Fibroblast of the aortic adventitia (primary cell): Measurements from ENCODE around the gene ASPA. TPM values are rescaled to one million over a fixed set of nuclear protein-coding genes. Genes with fewer than 3 reads are reported as not detected.

Experiments used
- DNase-seq: peaks from one replicate; pipeline ENCODE4 v3.0.0-alpha.2; 2010; ENCODE audit warnings: low read depth
- H3K4me3 ChIP-seq: 2 replicates; pipeline ENCODE4 v1.5.1; 2011; ENCODE audit warnings: low read depth, mild to moderate bottlenecking, control low read depth, low read length, moderate library complexity
- total RNA-seq: library from RNA; depleted of rRNA; stranded (reverse); fragments of >200 nt; gene quantifications from 2 replicates; pipeline ENCODE4 v1.2.3, GENCODE V29; 2012; ENCODE audit warnings: low replicate concordance
- TF ChIP-seq, protein P1 (sequence below): IDR thresholded peaks from 2 replicates; pipeline ENCODE4 v1.5.1; 2011; ENCODE audit warnings: mild to moderate bottlenecking, low read length, control low read depth, inconsistent platforms; ENCODE audit not compliant: insufficient read depth

The ASPA gene
- total RNA-seq, 1 donor = 1.9 TPM

DNA sequence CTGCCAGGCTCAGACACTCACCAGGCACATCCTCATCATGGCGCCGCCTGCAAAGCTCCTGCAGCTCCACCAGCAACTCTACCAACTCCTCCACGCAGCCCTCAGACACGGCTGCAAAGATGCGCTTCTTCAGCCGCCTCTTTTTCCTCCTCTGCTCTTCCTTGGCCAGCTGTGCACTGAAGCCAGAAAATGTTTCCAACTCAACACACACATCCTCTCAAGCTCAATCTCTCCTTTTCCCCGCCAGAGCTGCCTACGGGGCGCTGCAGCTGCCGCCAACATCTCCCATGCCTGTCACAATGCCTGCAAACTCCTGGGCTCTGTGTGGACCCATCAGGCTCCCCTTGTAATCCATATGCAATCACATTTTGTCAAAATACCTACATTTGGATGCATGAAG lies 67.7 kb downstream of the ASPA start:
- no peak overlapping the region for H3K4me3 ChIP-seq
- TF ChIP-seq, protein P1, sequence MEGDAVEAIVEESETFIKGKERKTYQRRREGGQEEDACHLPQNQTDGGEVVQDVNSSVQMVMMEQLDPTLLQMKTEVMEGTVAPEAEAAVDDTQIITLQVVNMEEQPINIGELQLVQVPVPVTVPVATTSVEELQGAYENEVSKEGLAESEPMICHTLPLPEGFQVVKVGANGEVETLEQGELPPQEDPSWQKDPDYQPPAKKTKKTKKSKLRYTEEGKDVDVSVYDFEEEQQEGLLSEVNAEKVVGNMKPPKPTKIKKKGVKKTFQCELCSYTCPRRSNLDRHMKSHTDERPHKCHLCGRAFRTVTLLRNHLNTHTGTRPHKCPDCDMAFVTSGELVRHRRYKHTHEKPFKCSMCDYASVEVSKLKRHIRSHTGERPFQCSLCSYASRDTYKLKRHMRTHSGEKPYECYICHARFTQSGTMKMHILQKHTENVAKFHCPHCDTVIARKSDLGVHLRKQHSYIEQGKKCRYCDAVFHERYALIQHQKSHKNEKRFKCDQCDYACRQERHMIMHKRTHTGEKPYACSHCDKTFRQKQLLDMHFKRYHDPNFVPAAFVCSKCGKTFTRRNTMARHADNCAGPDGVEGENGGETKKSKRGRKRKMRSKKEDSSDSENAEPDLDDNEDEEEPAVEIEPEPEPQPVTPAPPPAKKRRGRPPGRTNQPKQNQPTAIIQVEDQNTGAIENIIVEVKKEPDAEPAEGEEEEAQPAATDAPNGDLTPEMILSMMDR = no peak
- DNase-seq = no peak

DNA sequence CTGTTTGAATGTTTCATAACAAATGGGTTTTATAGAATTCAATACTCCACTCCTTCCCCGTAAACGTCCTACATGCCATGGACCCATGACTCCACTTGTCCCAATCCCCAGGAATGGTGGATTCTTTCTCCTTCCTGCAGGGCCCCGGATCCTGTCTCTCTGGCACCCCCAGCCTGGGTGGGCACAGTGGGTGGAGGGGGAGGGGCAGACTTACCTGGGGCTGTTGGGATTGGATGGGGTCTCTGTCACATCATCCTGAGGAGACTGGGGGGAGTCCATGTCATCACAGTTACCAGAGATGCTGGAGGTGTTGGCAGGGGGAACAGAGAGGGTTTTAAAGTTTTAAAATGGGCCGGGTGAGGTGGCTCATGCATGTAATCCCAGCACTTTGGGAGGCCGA lies 68.6 kb downstream of the ASPA start:
- TF ChIP-seq, protein P1 = no peak
- no peak for DNase-seq
- H3K4me3 ChIP-seq = no peak overlapping the region

DNA sequence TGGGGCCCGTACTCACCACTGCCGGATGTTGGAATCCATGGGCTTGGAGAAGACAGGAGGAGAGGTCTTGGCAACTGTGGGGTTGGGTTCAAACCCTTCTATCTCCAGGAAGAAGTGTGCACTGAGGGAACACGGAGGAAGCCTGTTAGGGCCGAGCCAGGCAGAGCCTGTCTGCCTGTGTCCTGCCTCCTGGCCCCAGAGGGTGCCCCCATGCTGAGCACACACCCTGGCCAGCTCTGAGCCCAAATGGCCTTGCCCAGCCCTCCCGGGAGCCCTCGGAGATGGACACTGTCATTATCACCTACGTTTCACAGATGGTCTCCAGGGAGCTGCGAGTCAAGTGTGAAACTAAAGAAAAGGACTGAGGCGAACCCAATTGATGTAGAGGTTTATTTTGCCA lies 69.4 kb downstream of the ASPA start:
- H3K4me3 ChIP-seq = no peak overlapping the region
- DNase-seq = no peak
- TF ChIP-seq, protein P1 = no peak

DNA sequence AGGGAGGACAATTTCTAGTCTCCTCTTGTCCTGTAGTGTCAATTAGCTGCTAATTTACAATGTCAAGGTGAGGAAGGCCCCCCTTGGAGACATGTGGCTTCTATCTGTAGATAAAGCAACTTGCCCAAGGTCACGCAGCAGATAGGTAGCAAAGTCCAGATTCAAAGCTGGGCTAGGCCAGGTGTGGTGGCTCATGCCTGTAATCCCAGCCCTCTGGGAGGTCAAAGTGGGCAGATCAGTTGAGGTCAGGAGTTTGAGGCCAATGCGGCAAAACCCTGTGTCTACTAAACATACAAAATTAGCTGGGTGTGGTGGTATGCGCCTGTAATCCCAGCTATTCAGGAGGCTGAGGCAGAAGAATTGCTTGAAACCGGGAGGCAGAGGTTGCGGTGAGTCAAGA lies 70.7 kb downstream of the ASPA start:
- TF ChIP-seq, protein P1 = no peak
- H3K4me3 ChIP-seq = no peak overlapping the region
- DNase-seq = no peak

DNA sequence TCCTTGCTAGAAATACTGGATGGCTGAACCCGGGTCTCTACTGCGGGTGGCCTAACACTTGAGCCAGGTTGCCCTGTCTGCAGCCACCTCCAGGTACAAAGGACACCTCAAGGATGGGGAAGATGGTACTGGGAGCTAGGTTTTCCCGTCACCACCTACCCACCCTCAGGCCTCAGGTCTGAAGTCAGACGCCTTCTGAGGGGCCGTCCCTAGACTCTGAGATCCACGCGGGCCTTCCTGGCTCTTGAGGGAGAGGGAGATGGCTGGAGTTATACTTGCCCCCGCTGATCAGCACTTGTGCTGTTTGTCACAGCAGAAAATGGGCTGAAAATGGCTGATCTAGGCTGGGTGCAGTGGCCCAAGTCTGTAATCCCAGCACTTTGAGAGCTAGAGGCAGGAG lies 71.2 kb downstream of the ASPA start:
- TF ChIP-seq, protein P1 = no peak
- no peak overlapping the region for H3K4me3 ChIP-seq
- no peak for DNase-seq

DNA sequence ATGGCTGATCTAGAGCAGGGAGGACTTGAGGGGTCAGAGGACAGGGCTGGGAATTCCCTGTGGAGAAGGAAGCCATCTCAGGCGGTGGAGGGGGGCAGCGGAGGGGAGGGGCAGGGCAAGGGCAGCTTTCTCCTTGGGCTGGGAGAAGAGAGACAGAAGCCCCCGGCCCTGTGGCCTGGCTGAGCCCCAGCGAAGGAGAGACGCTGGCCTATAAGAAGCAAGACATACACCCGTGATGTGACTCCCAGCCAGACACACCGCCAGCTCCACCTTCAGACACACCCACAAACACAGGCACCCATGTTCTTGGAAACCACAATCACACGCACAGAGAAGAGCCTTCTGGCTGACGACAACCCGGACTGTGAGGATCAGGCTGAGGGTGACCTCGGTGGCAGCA lies 71.8 kb downstream of the ASPA start:
- TF ChIP-seq, protein P1 = no peak
- H3K4me3 ChIP-seq = no peak overlapping the region
- no peak for DNase-seq

DNA sequence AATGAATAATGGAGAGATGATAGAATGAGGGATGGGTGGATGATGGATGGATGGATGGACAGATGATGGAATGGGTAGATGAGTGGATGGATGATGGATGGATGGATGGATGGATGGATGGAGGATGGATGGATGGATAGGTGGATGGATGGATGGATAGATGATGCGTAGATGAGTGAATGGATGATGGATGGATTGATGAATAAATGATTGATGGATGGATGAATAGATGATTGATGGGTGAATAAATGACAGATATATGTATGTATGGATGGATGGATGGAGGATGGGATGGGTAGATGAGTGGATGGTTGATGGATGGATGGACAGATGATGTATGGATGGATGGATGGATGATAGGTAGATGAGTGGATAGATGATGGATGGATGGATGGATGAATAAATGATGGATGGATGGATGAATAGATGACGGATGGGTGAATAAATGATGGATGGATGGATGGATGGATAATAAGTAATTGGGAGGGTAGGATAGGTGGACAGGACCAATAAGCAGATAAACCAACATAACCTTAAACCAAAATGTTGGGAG lies 73.9 kb downstream of the ASPA start:
- DNase-seq = no peak
- H3K4me3 ChIP-seq = no peak overlapping the region
- TF ChIP-seq, protein P1 = no peak
